ENCODE data around the gene PRDM2.

DNA sequence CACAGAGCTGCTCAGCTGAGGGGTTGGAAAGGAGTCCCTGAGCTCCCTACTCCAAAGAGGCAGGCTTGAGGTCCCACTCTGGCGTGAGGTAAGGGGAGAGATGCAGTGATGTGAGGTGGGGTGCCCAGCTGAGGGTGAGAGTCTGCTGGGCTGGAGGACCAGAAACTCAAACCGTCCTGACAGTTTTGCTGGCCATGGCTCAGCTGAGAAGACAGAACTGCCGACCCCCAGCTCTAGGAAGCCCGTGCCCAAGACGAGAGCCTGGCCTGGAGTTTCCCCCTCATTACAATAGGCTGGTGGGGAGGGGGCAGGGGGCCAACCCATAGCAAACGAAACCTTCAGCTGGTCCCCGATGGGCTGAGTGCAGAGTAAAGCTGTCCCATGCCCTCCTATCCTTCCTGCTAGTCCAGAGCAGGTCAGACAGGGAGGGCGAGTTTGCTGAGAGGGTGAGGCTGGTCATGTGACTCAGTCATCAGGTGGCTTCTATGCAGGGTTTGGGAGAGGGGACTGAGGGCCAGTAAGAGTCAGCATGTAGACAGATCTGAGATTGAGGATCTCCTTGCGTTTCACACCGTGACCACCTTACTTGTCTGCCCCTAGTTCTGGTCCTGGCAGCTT, 129.3 kb downstream of the PRDM2 start:
- TF ChIP-seq, protein P1, sequence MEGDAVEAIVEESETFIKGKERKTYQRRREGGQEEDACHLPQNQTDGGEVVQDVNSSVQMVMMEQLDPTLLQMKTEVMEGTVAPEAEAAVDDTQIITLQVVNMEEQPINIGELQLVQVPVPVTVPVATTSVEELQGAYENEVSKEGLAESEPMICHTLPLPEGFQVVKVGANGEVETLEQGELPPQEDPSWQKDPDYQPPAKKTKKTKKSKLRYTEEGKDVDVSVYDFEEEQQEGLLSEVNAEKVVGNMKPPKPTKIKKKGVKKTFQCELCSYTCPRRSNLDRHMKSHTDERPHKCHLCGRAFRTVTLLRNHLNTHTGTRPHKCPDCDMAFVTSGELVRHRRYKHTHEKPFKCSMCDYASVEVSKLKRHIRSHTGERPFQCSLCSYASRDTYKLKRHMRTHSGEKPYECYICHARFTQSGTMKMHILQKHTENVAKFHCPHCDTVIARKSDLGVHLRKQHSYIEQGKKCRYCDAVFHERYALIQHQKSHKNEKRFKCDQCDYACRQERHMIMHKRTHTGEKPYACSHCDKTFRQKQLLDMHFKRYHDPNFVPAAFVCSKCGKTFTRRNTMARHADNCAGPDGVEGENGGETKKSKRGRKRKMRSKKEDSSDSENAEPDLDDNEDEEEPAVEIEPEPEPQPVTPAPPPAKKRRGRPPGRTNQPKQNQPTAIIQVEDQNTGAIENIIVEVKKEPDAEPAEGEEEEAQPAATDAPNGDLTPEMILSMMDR (IDR thresholded peaks at IDR 0.05), result no peak
- no peak for TF ChIP-seq SMC3 (IDR thresholded peaks at IDR 0.05; ENCODE audit: low read depth, low read length)
- TF ChIP-seq, protein P2, sequence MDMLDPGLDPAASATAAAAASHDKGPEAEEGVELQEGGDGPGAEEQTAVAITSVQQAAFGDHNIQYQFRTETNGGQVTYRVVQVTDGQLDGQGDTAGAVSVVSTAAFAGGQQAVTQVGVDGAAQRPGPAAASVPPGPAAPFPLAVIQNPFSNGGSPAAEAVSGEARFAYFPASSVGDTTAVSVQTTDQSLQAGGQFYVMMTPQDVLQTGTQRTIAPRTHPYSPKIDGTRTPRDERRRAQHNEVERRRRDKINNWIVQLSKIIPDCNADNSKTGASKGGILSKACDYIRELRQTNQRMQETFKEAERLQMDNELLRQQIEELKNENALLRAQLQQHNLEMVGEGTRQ (IDR thresholded peaks at IDR 0.05; ENCODE audit: borderline replicate concordance, low read depth, low read length), result no peak
- no peak for TF ChIP-seq EP300 (IDR thresholded peaks at IDR 0.05; ENCODE audit: borderline replicate concordance in 1 of 2, low read depth in 1 of 2, low read length in 1 of 2)
- TF ChIP-seq JUND (IDR thresholded peaks at IDR 0.05), result no peak
- no peak for TF ChIP-seq POLR2AphosphoS5 (IDR thresholded peaks at IDR 0.05; ENCODE audit: low read depth, low read length)
- TF ChIP-seq FOSL2 (IDR thresholded peaks at IDR 0.05; ENCODE audit: borderline replicate concordance, low read depth), result no peak
- no peak for TF ChIP-seq FOXJ3 (CRISPR knock-in tag; IDR thresholded peaks at IDR 0.05)
- TF ChIP-seq EZH2phosphoT487 (IDR thresholded peaks at IDR 0.05; ENCODE audit: borderline replicate concordance, low read depth), result no peak
- TF ChIP-seq, protein P3, sequence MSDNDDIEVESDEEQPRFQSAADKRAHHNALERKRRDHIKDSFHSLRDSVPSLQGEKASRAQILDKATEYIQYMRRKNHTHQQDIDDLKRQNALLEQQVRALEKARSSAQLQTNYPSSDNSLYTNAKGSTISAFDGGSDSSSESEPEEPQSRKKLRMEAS (IDR thresholded peaks at IDR 0.05; ENCODE audit: low read depth), result no peak
